Measurements from ENCODE around the gene NAA16.

NAA16 gene

GRCh38 chr13:41356786-41357185 is 45.7 kb downstream of the NAA16 start:
- Histone ChIP-seq H3K4me3 (ENCODE audit: low read depth, low read length) (no peak overlapping the region), H3K9ac (ENCODE audit: low read length) (no peak overlapping the region), H3K27me3 (ENCODE audit: control insufficient read depth, insufficient read depth, low read length) (no peaks in the 10 kb centered on the region), H3K4me1 (ENCODE audit: control insufficient read depth, insufficient read depth, low read length) (no peaks in the 10 kb centered on the region), H3K9me3 (ENCODE audit: control insufficient read depth, insufficient read depth, low read depth, low read length) (no peaks in the 10 kb centered on the region), H3K27ac (ENCODE audit: low read depth, low read length) (no peak overlapping the region), H3K36me3 (ENCODE audit: control insufficient read depth, insufficient read depth, low read length) (peaks cover 58% of the 10 kb centered on the region)

- H3K4me1 ChIP-seq (ENCODE audit: control insufficient read depth, insufficient read depth, low read length): no peaks in the 10 kb centered on the region
- no peaks in the 10 kb centered on the region for H3K27me3 ChIP-seq (ENCODE audit: control insufficient read depth, insufficient read depth, low read length)
- peaks cover 92% of the 10 kb centered on the region for H3K36me3 ChIP-seq (ENCODE audit: control insufficient read depth, insufficient read depth, low read length)
- H3K9me3 ChIP-seq (ENCODE audit: control insufficient read depth, insufficient read depth, low read depth, low read length): no peaks in the 10 kb centered on the region
- H3K27ac ChIP-seq (ENCODE audit: low read depth, low read length): no peak overlapping the region
- no peak overlapping the region for H3K9ac ChIP-seq (ENCODE audit: low read length)
- H3K4me3 ChIP-seq (ENCODE audit: low read depth, low read length): no peak overlapping the region
Observed at GRCh38 chr13:41361491-41361890, 50.4 kb downstream of the NAA16 start.

DNA sequence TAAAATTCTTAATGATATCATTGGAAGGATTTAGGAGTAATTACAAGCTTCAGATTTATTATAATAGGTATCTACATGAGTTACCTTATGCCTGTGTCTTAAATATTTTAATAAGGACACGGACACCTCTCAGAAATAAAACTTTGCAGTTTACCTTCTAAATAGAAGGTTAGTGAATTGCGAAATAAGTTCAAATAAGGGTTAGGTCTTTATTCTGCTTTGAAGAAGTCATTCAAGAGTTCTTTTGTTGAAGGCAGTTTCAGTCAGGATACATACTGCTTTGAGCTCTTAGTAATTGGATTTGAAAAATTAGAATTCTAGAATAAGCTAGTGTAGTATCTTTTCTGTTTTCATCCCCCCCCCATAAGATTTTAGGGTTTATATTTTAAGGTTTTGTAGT is 53.0 kb downstream of the NAA16 start:
- Histone ChIP-seq H3K9me3 (ENCODE audit: control insufficient read depth, insufficient read depth, low read depth, low read length) (no peaks in the 10 kb centered on the region), H3K4me1 (ENCODE audit: control insufficient read depth, insufficient read depth, low read length) (no peaks in the 10 kb centered on the region), H3K36me3 (ENCODE audit: control insufficient read depth, insufficient read depth, low read length) (peaks cover 93% of the 10 kb centered on the region), H3K9ac (ENCODE audit: low read length) (no peak overlapping the region), H3K27me3 (ENCODE audit: control insufficient read depth, insufficient read depth, low read length) (no peaks in the 10 kb centered on the region), H3K4me3 (ENCODE audit: low read depth, low read length) (no peak overlapping the region), H3K27ac (ENCODE audit: low read depth, low read length) (no peak overlapping the region)

DNA sequence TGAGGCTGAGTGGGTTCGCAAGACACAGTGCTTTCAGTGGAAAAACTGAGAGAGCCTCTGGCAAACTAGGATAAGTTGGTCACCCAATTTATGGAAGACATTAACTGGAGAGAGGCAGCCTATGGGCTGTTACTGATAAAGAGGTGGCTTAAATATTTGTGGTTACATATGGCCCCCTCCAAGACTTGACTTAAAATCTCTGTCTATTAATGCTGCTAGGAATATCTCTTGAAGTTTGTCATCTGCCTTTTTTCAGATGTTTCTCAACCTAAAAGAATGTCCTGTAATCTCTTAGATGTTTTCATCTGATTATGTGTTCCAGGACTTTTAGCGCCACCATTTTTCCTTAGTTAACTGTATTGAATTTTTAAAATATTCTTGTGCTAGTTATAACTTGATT is 54.6 kb downstream of the NAA16 start:
- peaks cover 94% of the 10 kb centered on the region for H3K36me3 ChIP-seq (ENCODE audit: control insufficient read depth, insufficient read depth, low read length)
- H3K9me3 ChIP-seq (ENCODE audit: control insufficient read depth, insufficient read depth, low read depth, low read length): no peaks in the 10 kb centered on the region
- no peaks in the 10 kb centered on the region for H3K27me3 ChIP-seq (ENCODE audit: control insufficient read depth, insufficient read depth, low read length)
- no peak overlapping the region for H3K4me3 ChIP-seq (ENCODE audit: low read depth, low read length)
- H3K27ac ChIP-seq (ENCODE audit: low read depth, low read length): no peak overlapping the region
- no peaks in the 10 kb centered on the region for H3K4me1 ChIP-seq (ENCODE audit: control insufficient read depth, insufficient read depth, low read length)
- no peak overlapping the region for H3K9ac ChIP-seq (ENCODE audit: low read length)

GRCh38 chr13:41370736-41371135 is 59.7 kb downstream of the NAA16 start:
- no peak overlapping the region for H3K4me3 ChIP-seq (ENCODE audit: low read depth, low read length)
- H3K36me3 ChIP-seq (ENCODE audit: control insufficient read depth, insufficient read depth, low read length): peaks cover 93% of the 10 kb centered on the region
- H3K27ac ChIP-seq (ENCODE audit: low read depth, low read length): no peak overlapping the region
- no peaks in the 10 kb centered on the region for H3K9me3 ChIP-seq (ENCODE audit: control insufficient read depth, insufficient read depth, low read depth, low read length)
- no peak overlapping the region for H3K9ac ChIP-seq (ENCODE audit: low read length)
- no peaks in the 10 kb centered on the region for H3K4me1 ChIP-seq (ENCODE audit: control insufficient read depth, insufficient read depth, low read length)
- no peaks in the 10 kb centered on the region for H3K27me3 ChIP-seq (ENCODE audit: control insufficient read depth, insufficient read depth, low read length)

DNA sequence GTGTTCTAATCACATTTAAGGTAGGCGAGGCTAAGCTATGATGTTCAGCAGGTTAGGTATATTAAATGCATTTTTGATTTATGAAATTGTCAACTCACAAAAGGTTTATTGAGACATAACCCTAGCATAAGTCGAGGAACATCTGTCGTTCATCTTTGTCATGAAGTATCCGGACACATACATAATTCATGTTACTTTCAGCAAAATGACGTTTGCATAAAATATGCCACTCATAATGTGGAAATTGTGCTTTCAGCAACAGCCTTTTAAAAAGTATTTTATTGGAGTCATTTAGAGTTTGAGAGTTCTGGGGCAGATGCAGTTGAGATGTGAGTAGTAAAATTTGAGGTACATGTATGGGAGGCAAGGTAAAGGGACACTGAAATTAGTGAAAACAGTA is 66.4 kb downstream of the NAA16 start:
- Histone ChIP-seq H3K36me3 (ENCODE audit: control insufficient read depth, insufficient read depth, low read length) (peaks cover 39% of the 10 kb centered on the region), H3K9me3 (ENCODE audit: control insufficient read depth, insufficient read depth, low read depth, low read length) (no peaks in the 10 kb centered on the region)

GRCh38 chr13:41382431-41382830 is 71.4 kb downstream of the NAA16 start:
- Histone ChIP-seq H3K9me3 (ENCODE audit: control insufficient read depth, insufficient read depth, low read depth, low read length) (no peaks in the 10 kb centered on the region), H3K4me1 (ENCODE audit: control insufficient read depth, insufficient read depth, low read length) (no peaks in the 10 kb centered on the region), H3K27ac (ENCODE audit: low read depth, low read length) (no peak overlapping the region), H3K4me3 (ENCODE audit: low read depth, low read length) (no peak overlapping the region), H3K27me3 (ENCODE audit: control insufficient read depth, insufficient read depth, low read length) (no peaks in the 10 kb centered on the region), H3K36me3 (ENCODE audit: control insufficient read depth, insufficient read depth, low read length) (no peaks in the 10 kb centered on the region), H3K9ac (ENCODE audit: low read length) (no peak overlapping the region)

More for the DNA sequence above, 66.4 kb downstream of the NAA16 start:
- no peak overlapping the region for H3K9ac ChIP-seq (ENCODE audit: low read length)
- H3K27ac ChIP-seq (ENCODE audit: low read depth, low read length): no peak overlapping the region
- H3K27me3 ChIP-seq (ENCODE audit: control insufficient read depth, insufficient read depth, low read length): no peaks in the 10 kb centered on the region
- H3K4me1 ChIP-seq (ENCODE audit: control insufficient read depth, insufficient read depth, low read length): no peaks in the 10 kb centered on the region
- no peak overlapping the region for H3K4me3 ChIP-seq (ENCODE audit: low read depth, low read length)

DNA sequence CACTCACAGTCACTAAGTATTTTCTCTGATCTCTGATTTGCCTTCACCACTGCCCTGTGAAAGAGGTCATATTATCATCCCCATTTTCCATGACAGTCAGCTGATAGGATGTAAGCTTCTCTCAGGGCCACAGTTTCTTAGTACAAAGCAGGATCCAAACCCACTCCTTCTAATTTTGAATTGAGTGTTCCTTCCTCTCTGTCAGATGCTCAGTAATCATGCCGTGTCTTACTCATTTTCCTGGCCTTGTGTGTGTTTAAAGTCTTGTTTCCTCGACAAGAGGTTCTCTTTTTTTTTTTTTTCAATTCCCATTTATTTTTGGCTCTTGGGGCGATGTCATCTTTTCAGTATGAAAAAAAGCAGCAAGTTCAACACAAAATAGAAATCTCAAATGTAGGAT is 72.3 kb downstream of the NAA16 start:
- Histone ChIP-seq H3K36me3 (ENCODE audit: control insufficient read depth, insufficient read depth, low read length) (no peaks in the 10 kb centered on the region), H3K4me3 (ENCODE audit: low read depth, low read length) (no peak overlapping the region), H3K4me1 (ENCODE audit: control insufficient read depth, insufficient read depth, low read length) (no peaks in the 10 kb centered on the region), H3K27ac (ENCODE audit: low read depth, low read length) (no peak overlapping the region), H3K27me3 (ENCODE audit: control insufficient read depth, insufficient read depth, low read length) (no peaks in the 10 kb centered on the region), H3K9ac (ENCODE audit: low read length) (no peak overlapping the region), H3K9me3 (ENCODE audit: control insufficient read depth, insufficient read depth, low read depth, low read length) (no peaks in the 10 kb centered on the region)

GRCh38 chr13:41384749-41385503 is 73.9 kb downstream of the NAA16 start:
- no peak overlapping the region for H3K27ac ChIP-seq (ENCODE audit: low read depth, low read length)

DNA sequence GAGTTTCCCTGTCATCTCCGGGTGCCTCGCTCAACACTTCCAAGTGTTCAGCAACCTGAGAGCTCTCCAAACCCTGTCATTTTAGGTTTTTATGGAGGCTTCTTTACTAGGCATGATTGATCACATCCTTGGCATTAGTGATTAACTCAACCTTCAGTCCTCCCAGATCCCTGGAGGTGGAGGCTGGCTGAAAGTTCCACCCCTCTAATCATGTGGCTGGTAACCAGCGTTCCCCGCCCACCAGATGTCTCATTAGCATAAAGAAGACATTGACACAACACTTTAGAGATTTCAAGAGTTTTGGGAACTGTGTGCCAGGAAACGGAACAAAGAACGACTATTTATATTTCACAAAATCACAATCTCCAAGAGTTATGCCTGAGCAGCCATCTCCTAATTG is 75.1 kb downstream of the NAA16 start:
- no peak overlapping the region for H3K4me3 ChIP-seq (ENCODE audit: low read depth, low read length)
- no peak overlapping the region for H3K9ac ChIP-seq (ENCODE audit: low read length)
- H3K4me1 ChIP-seq (ENCODE audit: control insufficient read depth, insufficient read depth, low read length): no peaks in the 10 kb centered on the region
- H3K27ac ChIP-seq (ENCODE audit: low read depth, low read length): no peak overlapping the region
- no peaks in the 10 kb centered on the region for H3K9me3 ChIP-seq (ENCODE audit: control insufficient read depth, insufficient read depth, low read depth, low read length)
- H3K27me3 ChIP-seq (ENCODE audit: control insufficient read depth, insufficient read depth, low read length): no peaks in the 10 kb centered on the region
- H3K36me3 ChIP-seq (ENCODE audit: control insufficient read depth, insufficient read depth, low read length): no peaks in the 10 kb centered on the region

More at GRCh38 chr13:41384749-41385503, 73.9 kb downstream of the NAA16 start:
- H3K27me3 ChIP-seq (ENCODE audit: control insufficient read depth, insufficient read depth, low read length): no peaks in the 10 kb centered on the region
- no peaks in the 10 kb centered on the region for H3K36me3 ChIP-seq (ENCODE audit: control insufficient read depth, insufficient read depth, low read length)
- no peak overlapping the region for H3K9ac ChIP-seq (ENCODE audit: low read length)
- no peak overlapping the region for H3K4me3 ChIP-seq (ENCODE audit: low read depth, low read length)
- H3K4me1 ChIP-seq (ENCODE audit: control insufficient read depth, insufficient read depth, low read length): no peaks in the 10 kb centered on the region
- H3K9me3 ChIP-seq (ENCODE audit: control insufficient read depth, insufficient read depth, low read depth, low read length): no peaks in the 10 kb centered on the region

DNA sequence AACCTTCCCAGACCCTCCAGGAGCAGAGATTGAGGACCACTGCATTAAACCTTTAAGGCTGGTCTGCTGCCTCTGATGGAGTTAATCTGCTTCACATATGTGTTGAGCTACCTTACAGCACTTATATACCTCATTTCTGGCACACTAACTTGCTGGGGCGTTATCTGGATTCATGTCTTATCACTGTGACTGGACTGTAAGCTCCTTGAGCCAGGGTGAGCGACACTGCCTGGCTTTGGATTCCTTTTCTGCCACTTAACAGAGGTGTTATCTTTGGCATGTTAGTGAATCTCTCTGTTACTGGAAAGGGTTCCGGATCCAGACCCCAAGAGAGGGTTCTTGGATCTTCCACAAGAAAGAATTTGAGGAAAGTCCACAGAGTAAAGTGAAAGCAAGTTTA is 76.5 kb downstream of the NAA16 start:
- no peak overlapping the region for H3K9ac ChIP-seq (ENCODE audit: low read length)
- no peaks in the 10 kb centered on the region for H3K4me1 ChIP-seq (ENCODE audit: control insufficient read depth, insufficient read depth, low read length)
- no peak overlapping the region for H3K4me3 ChIP-seq (ENCODE audit: low read depth, low read length)
- H3K9me3 ChIP-seq (ENCODE audit: control insufficient read depth, insufficient read depth, low read depth, low read length): no peaks in the 10 kb centered on the region
- H3K36me3 ChIP-seq (ENCODE audit: control insufficient read depth, insufficient read depth, low read length): no peaks in the 10 kb centered on the region
- H3K27me3 ChIP-seq (ENCODE audit: control insufficient read depth, insufficient read depth, low read length): no peaks in the 10 kb centered on the region
- H3K27ac ChIP-seq (ENCODE audit: low read depth, low read length): no peak overlapping the region

Data from HUES6 (cell line).